HepG2 (cell line): ENCODE data around the gene CISTR. TPM values are rescaled to one million over a fixed set of nuclear protein-coding genes. Genes with fewer than 3 reads are reported as not detected.

ENCODE experiments used
- EZH2 ChIP-seq: conservative IDR thresholded peaks from 2 replicates; pipeline ENCODE4 v1.6.1; 2012; ENCODE audit warnings: mild to moderate bottlenecking, low read depth, low read length, moderate library complexity
- HDAC6 ChIP-seq: fragments of 200-600 bp; sonication (generic); IDR thresholded peaks from 2 replicates; pipeline ENCODE4 v1.7.0; 2017; ENCODE audit warnings: mild to moderate bottlenecking, antibody characterized with exemption, low read length, low read depth
- NRL ChIP-seq: sonication (generic); formaldehyde crosslinking; IDR thresholded peaks from 2 replicates; pipeline ENCODE4 v1.5.0; 2020; ENCODE audit warnings: missing genetic modification reagents, mild to moderate bottlenecking, moderate library complexity, borderline replicate concordance
- RELA ChIP-seq: sonication (generic); formaldehyde crosslinking; IDR thresholded peaks from 2 replicates; pipeline ENCODE4 v1.4.0; 2020; ENCODE audit warnings: missing genetic modification reagents
- ZEB1 ChIP-seq: IDR thresholded peaks from 2 replicates; pipeline ENCODE4 v1.6.1; 2012; ENCODE audit warnings: mild to moderate bottlenecking, low read depth, inconsistent platforms; ENCODE audit not compliant: insufficient replicate concordance
- polyA plus RNA-seq, 8 experiments: library from polyadenylated mRNA; depleted of rRNA in 3 of 8; stranded (reverse) in 7 of 8; unstranded in 1 of 8; fragments of >200 nt; fragmentation: Illumina TruSeq in 4 of 8; extraction: Trizol in 4 of 8; gene quantifications; 2 replicates each; pipeline versions ENCODE4 v1.2.1 to v1.2.3, GENCODE V29; 2011 to 2016; ENCODE audit warnings: low read depth in 4 of 8, missing spikeins in 1 of 8, mixed read lengths in 1 of 8; ENCODE audit not compliant: insufficient read depth in 1 of 8
- total RNA-seq, 5 experiments: library from RNA; depleted of rRNA; stranded (reverse); fragments of >200 nt; fragmentation: Illumina TruSeq; extraction: Trizol; gene quantifications; 2 replicates each; pipeline ENCODE4 v1.2.3, GENCODE V29; 2016; ENCODE audit warnings: low read depth in 1 of 5
- TF ChIP-seq, protein P1 (sequence below): IDR thresholded peaks from 2 replicates; pipeline ENCODE4 v1.6.1; 2016; ENCODE audit warnings: missing compliant biosample characterization, missing genetic modification reagents, borderline replicate concordance
- TF ChIP-seq, protein P2 (sequence below): sonication (generic); formaldehyde crosslinking; IDR thresholded peaks from 2 replicates; pipeline ENCODE4 v1.5.1; 2020; ENCODE audit warnings: mild to moderate bottlenecking, missing genetic modification reagents, moderate library complexity
- TF ChIP-seq, protein P3 (sequence below): sonication (generic); formaldehyde crosslinking; IDR thresholded peaks from 2 replicates; pipeline ENCODE4 v1.4.0; 2020; ENCODE audit warnings: missing genetic modification reagents
- TF ChIP-seq, protein P4 (sequence below): sonication (generic); formaldehyde crosslinking; IDR thresholded peaks from 2 replicates; pipeline ENCODE4 v1.4.0; 2020; ENCODE audit warnings: missing genetic modification reagents
- TF ChIP-seq, protein P5 (sequence below): sonication (generic); formaldehyde crosslinking; IDR thresholded peaks from 2 replicates; pipeline ENCODE4 v1.9.0; 2022; ENCODE audit warnings: low read depth, missing genetic modification reagents

Gene CISTR
- total and polyA plus RNA-seq, 2 of the 13 experiments (the other 11 are each of a cell fraction or from before 2014, with no cell fraction given), result not detected

DNA sequence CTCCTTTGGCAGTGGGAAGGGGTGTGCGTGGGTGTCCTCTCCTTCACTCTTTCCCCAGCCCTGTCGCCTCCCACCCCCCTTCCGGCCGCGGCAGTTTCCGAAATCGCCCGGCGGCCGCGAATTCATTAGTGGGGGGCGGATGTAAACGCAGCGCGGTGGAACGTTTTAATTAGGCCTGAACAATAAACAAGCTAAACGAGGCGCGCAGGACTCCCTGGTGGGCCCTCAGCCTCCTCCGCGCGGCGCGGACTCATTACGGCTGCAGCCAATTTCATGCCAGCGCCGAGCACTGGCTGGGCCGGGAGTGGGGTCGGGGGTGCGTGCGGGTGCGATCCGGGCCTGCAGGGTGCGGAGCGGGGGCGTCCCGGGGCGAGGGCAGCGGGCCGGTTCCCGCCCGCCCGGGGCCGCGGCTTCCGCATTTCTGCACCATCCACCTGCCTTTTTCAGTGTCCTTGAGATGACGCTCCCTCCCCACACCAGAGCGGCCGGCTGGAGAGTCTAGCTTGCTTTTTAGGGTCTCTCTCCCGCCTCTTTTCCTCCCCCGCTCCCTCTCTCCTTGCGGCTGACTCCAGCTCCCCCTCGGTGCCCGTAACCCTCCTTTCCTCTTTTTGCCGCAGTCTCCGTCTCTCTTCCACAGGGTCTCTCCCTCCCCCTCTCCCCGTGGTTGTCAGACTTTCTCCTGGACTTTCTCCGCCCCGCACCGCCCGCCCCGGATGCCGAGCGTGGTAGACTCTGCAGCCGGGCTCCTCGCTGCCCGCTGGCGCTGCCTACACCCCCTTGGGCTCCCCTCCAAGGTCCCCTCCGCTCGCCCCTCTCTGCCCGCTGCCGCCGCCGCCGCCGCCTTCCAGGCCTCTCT, at the start of gene CISTR (continued):
- TF ChIP-seq RELA (CRISPR knock-in tag) (no peak), ZEB1 (no peak), HDAC6 (no peak), EZH2 (peak; percentile 83; the same call in 1 of the 2 replicates), NRL (CRISPR knock-in tag) (0 out of 2 replicates have a peak, but pooled peaks have one; percentile 23)
- TF ChIP-seq, protein P1, sequence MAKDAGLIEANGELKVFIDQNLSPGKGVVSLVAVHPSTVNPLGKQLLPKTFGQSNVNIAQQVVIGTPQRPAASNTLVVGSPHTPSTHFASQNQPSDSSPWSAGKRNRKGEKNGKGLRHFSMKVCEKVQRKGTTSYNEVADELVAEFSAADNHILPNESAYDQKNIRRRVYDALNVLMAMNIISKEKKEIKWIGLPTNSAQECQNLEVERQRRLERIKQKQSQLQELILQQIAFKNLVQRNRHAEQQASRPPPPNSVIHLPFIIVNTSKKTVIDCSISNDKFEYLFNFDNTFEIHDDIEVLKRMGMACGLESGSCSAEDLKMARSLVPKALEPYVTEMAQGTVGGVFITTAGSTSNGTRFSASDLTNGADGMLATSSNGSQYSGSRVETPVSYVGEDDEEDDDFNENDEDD (CRISPR knock-in tag), result 0 out of 2 replicates have a peak, but pooled peaks have one; percentile 25
- TF ChIP-seq, protein P2, sequence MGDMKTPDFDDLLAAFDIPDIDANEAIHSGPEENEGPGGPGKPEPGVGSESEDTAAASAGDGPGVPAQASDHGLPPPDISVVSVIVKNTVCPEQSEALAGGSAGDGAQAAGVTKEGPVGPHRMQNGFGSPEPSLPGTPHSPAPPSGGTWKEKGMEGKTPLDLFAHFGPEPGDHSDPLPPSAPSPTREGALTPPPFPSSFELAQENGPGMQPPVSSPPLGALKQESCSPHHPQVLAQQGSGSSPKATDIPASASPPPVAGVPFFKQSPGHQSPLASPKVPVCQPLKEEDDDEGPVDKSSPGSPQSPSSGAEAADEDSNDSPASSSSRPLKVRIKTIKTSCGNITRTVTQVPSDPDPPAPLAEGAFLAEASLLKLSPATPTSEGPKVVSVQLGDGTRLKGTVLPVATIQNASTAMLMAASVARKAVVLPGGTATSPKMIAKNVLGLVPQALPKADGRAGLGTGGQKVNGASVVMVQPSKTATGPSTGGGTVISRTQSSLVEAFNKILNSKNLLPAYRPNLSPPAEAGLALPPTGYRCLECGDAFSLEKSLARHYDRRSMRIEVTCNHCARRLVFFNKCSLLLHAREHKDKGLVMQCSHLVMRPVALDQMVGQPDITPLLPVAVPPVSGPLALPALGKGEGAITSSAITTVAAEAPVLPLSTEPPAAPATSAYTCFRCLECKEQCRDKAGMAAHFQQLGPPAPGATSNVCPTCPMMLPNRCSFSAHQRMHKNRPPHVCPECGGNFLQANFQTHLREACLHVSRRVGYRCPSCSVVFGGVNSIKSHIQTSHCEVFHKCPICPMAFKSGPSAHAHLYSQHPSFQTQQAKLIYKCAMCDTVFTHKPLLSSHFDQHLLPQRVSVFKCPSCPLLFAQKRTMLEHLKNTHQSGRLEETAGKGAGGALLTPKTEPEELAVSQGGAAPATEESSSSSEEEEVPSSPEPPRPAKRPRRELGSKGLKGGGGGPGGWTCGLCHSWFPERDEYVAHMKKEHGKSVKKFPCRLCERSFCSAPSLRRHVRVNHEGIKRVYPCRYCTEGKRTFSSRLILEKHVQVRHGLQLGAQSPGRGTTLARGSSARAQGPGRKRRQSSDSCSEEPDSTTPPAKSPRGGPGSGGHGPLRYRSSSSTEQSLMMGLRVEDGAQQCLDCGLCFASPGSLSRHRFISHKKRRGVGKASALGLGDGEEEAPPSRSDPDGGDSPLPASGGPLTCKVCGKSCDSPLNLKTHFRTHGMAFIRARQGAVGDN, result peak; percentile 54; the same call in 1 of the 2 replicates
- TF ChIP-seq, protein P3, sequence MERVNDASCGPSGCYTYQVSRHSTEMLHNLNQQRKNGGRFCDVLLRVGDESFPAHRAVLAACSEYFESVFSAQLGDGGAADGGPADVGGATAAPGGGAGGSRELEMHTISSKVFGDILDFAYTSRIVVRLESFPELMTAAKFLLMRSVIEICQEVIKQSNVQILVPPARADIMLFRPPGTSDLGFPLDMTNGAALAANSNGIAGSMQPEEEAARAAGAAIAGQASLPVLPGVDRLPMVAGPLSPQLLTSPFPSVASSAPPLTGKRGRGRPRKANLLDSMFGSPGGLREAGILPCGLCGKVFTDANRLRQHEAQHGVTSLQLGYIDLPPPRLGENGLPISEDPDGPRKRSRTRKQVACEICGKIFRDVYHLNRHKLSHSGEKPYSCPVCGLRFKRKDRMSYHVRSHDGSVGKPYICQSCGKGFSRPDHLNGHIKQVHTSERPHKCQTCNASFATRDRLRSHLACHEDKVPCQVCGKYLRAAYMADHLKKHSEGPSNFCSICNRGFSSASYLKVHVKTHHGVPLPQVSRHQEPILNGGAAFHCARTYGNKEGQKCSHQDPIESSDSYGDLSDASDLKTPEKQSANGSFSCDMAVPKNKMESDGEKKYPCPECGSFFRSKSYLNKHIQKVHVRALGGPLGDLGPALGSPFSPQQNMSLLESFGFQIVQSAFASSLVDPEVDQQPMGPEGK (CRISPR knock-in tag), result 0 out of 2 replicates have a peak, but pooled peaks have one; percentile 15
- TF ChIP-seq, protein P4, sequence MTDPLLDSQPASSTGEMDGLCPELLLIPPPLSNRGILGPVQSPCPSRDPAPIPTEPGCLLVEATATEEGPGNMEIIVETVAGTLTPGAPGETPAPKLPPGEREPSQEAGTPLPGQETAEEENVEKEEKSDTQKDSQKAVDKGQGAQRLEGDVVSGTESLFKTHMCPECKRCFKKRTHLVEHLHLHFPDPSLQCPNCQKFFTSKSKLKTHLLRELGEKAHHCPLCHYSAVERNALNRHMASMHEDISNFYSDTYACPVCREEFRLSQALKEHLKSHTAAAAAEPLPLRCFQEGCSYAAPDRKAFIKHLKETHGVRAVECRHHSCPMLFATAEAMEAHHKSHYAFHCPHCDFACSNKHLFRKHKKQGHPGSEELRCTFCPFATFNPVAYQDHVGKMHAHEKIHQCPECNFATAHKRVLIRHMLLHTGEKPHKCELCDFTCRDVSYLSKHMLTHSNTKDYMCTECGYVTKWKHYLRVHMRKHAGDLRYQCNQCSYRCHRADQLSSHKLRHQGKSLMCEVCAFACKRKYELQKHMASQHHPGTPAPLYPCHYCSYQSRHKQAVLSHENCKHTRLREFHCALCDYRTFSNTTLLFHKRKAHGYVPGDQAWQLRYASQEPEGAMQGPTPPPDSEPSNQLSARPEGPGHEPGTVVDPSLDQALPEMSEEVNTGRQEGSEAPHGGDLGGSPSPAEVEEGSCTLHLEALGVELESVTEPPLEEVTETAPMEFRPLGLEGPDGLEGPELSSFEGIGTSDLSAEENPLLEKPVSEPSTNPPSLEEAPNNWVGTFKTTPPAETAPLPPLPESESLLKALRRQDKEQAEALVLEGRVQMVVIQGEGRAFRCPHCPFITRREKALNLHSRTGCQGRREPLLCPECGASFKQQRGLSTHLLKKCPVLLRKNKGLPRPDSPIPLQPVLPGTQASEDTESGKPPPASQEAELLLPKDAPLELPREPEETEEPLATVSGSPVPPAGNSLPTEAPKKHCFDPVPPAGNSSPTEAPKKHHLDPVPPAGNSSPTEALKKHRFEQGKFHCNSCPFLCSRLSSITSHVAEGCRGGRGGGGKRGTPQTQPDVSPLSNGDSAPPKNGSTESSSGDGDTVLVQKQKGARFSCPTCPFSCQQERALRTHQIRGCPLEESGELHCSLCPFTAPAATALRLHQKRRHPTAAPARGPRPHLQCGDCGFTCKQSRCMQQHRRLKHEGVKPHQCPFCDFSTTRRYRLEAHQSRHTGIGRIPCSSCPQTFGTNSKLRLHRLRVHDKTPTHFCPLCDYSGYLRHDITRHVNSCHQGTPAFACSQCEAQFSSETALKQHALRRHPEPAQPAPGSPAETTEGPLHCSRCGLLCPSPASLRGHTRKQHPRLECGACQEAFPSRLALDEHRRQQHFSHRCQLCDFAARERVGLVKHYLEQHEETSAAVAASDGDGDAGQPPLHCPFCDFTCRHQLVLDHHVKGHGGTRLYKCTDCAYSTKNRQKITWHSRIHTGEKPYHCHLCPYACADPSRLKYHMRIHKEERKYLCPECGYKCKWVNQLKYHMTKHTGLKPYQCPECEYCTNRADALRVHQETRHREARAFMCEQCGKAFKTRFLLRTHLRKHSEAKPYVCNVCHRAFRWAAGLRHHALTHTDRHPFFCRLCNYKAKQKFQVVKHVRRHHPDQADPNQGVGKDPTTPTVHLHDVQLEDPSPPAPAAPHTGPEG (CRISPR knock-in tag), result peak; percentile 77; the same call in 1 of the 2 replicates
- TF ChIP-seq, protein P5, sequence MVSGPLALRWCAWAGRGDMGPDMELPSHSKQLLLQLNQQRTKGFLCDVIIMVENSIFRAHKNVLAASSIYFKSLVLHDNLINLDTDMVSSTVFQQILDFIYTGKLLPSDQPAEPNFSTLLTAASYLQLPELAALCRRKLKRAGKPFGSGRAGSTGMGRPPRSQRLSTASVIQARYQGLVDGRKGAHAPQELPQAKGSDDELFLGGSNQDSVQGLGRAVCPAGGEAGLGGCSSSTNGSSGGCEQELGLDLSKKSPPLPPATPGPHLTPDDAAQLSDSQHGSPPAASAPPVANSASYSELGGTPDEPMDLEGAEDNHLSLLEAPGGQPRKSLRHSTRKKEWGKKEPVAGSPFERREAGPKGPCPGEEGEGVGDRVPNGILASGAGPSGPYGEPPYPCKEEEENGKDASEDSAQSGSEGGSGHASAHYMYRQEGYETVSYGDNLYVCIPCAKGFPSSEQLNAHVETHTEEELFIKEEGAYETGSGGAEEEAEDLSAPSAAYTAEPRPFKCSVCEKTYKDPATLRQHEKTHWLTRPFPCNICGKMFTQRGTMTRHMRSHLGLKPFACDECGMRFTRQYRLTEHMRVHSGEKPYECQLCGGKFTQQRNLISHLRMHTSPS (CRISPR knock-in tag), result peak; percentile 45; the same call in 1 of the 2 replicates
